Measurements from ENCODE around the gene TBK1.
"Not testable (repeated sequence)": the region's sequence is repeated elsewhere in the genome, so short reads cannot be mapped to it uniquely, and the experiment has no call there.

TBK1 gene

DNA sequence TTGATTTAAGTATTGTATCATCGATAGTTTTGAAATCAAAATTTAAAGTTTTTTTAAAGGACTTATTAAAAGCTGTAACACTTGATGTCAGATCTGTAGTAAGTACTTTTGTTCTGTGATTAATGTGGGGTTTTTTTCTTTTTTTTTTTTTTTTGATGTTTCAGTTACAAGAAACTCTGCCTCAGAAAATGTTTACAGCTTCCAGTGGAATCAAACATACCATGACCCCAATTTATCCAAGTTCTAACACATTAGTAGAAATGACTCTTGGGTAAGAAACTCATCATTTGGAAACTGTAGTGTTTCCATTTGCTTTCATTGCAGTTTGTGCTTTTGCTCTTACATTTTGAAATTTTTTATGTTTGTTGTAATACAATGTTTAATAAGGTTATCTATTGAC lies 45.6 kb downstream of the TBK1 start:
- no peak for DNase-seq (ENCODE audit: low spot score)

DNA sequence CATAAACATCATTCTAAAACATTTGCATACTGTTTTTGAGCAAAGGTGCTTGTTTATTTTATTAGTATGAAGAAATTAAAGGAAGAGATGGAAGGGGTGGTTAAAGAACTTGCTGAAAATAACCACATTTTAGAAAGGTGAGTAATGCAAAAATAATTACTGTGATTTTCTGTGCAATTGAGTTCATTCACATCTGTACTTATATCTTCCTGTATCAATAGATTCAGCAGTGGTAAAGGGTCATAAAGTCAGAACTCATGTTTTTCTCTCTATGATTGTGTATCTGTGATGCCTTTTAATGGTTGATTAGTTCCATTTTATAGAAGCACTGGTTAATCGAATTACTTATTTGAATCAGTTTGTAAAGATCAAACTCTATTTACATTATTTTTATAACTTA lies 46.0 kb downstream of the TBK1 start:
- no peak for DNase-seq (ENCODE audit: low spot score)

DNA sequence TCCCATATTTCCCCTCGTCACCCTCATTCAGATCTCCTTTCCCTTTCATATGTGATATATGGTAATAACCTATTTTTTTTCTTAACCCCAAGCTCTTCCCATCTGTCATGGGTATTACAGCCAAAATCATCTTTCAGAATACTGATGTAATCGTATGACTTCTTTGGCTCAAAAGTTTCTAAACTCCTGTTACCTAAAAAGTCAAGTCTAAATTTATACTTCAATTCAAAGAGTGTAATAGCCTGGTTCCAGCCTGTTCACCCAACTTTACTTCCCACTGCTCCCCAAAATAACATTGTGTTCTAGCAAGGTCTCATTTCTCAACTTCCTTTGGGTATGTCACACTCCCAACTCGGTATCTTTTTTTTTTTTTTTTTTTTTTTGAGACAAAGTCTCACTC lies 48.5 kb downstream of the TBK1 start:
- no peak for DNase-seq (ENCODE audit: low spot score)

DNA sequence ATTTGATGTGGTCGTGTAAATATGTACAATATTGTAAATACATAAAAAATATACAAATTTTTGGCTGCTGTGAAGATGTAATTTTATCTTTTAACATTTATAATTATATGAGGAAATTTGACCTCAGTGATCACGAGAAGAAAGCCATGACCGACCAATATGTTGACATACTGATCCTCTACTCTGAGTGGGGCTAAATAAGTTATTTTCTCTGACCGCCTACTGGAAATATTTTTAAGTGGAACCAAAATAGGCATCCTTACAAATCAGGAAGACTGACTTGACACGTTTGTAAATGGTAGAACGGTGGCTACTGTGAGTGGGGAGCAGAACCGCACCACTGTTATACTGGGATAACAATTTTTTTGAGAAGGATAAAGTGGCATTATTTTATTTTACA lies 49.6 kb downstream of the TBK1 start:
- no peak for DNase-seq (ENCODE audit: low spot score)

DNA sequence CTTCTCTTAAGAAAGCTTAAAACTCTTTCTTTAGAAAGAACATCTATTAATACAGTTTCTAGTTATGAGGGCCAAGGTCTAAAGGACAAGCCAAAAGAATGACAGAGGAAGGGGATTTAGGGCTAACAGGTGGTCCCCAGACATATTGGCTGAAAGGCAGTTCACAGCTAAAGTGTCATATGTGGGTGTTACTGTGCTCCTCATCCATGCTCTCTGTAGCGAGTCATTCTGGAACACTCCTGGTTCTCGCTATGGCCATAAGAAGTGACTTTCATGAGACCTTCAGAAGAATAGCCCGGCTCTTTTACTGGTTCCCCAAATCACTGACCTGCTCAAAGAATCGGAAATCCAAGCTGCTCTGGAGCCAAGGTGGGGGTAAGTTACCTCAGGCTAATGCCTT lies 55.0 kb downstream of the TBK1 start:
- DNase-seq (ENCODE audit: low spot score), result no peak

DNA sequence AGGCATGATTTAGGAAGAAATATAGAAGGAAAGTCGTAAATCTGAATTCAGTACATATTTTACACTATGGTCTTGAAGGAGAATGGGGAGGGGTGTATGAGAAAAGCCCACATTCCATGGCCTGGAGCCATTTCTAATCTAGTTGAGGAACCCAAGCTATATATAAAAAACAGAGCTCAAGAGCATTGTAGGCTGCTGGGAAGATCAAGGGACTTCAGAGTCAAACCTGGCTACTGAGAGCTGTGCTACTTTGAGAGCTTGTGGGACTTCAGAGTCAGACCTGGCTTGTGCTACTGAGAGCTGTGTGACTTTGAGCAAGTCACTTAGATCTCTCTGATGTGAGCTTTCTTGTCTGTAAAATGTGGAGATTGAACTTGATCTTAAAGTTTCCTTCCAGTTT lies 58.7 kb downstream of the TBK1 start:
- no peak for DNase-seq (ENCODE audit: low spot score)

DNA sequence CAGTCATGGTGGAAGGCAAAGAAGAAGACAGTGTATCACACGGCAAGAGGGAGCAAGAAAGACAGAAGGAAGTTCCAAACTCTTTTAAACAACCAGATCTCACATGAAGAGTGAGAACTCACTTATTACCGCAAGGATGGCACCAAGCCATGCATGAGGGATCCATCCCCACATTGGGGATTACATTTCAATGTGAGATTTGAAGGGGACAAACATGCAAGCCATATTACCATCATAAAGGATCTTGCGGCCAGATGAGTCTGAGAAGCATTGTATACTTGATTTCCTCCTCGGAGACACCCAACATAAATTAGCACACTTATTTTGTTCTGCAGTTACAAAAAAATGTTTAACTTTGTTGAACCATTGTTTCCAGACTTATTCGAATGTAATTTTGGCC lies 66.5 kb downstream of the TBK1 start:
- no peak for DNase-seq (ENCODE audit: low spot score)

DNA sequence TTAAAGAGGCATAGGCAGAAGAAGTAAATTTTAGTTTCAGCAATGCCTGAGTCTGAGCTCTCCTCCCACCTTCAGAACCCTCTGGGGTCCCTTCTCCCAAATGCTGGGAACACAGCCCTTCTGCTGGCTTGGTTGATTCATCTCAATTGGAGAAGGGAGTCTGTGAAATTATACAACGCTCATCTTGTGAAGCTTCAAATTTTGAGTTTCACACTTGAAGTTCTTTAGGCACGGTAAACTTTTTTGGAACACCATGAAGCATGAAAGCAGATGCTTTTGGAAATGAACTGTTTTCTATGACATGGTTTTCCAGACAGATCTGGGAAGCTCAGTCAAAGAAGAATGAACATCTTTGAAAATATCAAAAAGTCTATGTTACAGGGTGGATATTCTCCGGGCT lies 69.9 kb downstream of the TBK1 start:
- DNase-seq (ENCODE audit: low spot score), result no peak

DNA sequence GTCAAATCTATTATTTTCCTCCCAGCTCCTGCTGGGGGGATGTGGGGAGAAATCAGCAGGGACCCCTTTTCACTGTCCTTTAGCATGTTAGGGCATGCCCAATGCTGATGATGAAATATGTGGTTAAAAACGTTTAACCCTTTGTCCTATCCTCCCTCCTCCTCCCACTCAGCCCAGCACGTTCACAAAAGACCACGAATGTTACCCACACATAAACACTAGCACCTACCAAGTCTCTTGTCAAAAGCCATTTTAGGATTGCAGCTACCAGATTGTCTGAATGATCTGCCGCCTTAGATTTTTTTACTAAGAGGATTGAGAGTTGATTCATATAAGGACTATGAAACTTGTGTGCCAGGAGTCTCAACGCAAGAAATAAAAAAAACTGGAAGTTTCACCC lies 70.4 kb downstream of the TBK1 start:
- DNase-seq (ENCODE audit: low spot score), result no peak

DNA sequence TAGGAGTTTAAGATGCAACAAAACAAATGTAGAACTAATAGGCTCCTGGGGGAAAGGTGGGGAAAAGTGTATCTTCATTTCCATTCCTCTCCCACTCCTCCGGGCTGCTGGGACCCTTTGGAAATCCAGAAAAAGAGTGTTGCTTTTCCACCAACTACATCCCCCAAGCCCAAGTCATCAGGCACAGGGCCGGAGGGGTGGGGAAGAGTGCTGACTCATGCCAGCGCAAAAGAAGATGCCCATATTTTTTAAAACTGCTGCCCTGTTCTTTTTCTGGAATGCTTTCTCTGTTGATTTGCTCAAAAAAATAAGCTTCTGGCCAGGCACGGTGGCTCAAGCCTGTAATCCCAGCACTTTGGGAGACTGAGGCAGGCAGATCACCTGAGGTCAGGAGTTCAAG lies 70.9 kb downstream of the TBK1 start:
- no peak for DNase-seq (ENCODE audit: low spot score)

DNA sequence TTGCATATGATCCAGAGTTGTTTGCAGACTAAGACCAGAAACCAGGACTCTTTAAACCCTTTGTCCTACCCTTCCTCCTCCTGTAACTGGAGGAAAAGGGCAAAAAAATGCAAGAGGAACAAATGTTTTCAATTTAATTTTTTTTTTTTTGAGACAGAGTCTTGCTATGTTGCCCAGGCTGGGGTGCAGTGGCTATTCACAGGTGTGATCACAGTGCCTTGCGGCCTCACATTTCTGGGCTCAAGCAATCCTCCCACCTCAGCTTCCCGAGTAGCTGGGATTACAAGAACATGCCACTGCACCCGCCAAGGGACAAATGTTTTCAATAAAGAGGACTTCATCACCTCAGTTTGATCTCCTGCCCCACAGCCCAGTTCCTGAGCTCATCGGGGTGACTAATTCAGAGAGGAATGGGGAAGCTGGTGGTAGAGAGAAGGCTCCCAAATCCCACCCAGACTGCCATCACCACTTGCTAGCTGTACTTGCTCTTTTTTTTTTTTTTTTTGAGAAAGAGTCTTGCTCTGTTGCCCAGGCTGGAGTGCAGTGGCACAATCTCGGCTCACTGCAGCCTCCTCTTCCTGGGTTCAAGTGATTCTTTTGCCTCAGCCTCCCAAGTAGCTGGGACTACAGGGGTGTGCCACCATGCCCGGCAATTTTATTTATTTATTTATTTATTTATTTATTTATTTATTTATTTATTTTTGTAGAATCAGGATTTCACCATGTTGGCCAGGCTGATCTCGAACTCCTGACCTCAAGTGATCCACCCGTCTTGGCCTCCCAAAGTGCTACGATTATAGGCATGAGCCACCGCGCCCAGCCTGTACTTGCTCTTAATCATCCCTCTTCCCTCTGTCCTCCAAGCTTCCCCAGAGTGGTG lies 71.9 kb downstream of the TBK1 start:
- DNase-seq (ENCODE audit: low spot score), result not testable (repeated sequence)

DNA sequence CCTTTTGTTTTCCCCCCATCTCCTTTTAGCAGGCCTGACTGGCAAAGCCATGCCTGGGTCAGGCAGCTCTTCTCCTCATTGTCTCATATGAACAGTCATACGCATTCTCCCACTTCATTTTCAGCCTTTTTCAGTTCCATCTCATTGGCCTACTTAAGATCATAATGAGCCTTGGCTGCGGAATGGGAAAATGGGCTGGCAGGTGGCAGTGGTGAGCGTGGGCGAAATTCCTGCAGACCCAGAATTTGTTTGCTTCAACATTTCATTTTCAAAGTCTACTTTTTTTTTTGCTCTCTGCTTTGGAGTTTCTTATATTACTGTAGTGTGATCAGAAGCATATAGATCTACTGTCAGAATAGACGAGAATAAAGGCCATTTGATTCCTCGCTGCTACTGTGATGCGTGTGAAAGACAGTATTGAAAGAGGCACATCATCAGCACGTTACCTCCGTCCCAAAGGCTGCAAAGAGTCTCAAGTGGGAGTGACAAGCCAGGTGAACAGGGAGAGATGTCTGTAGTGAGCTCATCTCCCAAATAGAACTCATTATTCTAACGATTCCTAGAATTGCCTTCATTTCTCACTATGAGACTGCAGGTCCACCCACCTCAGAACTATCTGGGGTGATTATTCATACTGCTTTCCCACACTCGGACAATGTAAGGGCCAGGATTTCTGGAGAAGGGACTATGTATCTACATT lies 73.7 kb downstream of the TBK1 start:
- DNase-seq (ENCODE audit: low spot score), result no peak

DNA sequence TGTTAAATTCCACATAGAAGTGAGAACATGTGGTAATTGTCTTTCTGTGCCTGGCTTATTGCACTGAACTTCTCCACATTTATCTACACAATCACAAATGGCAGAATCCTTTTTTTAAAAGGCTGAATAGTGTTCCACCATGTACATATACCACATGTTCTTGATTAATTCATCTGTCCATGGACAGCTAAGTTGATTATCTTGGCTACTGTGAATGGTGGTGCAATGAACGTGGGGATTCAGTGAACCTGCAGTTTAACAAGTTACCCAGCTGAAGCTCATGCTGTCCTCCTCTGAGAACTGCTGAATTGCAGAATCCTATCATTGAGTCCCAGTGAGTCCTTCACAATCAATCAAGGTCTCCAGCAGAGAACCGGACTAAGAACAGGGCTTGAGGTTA lies 74.9 kb downstream of the TBK1 start:
- DNase-seq (ENCODE audit: low spot score), result no peak

DNA sequence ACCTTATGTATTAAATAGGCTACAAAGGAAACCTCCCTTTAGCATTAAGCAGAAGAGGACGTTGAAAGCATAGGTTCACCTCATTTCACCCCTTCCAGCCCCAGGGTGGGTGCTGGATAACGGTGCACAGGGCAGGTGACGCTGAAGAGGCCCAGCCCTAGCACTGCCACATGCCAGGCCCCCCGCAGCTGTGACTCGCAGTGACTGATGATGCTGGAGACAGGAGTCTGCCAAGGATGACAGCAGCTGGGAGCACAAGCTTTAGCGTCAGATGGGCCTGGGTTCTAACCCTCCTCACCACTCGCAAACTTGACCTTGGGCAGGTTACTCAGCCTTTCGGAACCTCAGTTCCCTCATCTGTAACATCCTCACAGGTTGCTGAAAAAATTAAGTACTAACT lies 76.7 kb downstream of the TBK1 start:
- no peak for DNase-seq (ENCODE audit: low spot score)

DNA sequence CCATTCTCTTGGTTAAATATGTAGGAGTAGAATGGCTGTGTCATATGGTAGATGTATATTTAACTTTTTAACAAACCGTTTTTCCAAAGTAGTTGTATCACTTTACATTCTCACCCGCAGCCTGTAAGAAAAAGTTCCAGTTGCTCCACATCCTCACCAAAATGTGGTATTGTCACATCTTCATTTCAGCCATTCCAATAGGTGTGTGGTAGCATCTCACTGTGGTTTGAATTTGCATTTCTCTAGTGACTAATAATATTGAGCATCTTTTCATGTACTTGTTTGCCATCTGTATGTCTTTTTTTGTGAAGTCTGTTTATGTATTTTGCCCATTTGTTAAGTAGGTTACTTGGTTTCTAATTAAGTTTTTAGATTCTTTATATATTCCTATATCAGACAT lies 78.6 kb downstream of the TBK1 start:
- no peak for DNase-seq (ENCODE audit: low spot score)

DNA sequence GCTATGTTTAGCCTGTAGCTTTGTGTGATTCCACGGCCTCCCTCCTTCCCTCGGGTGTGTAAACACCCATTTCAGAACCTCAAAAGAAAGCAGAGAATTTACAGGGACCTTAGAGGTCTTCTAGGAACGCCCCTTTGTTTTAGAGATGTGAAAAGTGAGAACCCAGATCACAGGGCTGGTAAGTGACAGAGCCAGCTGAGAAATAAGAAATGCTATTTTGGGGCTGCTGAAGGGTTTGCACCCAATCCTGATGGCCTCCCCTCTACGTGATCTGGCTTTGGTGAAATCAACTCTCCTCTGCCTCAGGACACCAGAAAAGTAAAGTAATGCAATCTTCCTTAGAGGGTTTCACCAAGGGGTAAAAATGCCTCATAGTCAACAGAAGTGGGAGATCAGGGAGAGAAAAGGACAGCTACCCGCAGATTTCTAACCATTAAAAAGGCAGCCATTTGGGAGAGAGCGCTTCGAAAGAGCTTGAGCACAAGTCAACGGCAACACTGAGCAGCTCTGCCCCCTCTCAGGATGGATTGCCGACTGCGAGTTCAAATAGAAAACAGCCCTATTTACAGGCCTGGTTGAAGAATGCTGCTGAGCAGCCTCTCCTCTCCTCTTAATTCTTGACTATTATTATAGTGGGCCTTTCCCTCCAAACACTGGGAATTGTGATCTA lies 79.9 kb downstream of the TBK1 start:
- no peak for DNase-seq (ENCODE audit: low spot score)

DNA sequence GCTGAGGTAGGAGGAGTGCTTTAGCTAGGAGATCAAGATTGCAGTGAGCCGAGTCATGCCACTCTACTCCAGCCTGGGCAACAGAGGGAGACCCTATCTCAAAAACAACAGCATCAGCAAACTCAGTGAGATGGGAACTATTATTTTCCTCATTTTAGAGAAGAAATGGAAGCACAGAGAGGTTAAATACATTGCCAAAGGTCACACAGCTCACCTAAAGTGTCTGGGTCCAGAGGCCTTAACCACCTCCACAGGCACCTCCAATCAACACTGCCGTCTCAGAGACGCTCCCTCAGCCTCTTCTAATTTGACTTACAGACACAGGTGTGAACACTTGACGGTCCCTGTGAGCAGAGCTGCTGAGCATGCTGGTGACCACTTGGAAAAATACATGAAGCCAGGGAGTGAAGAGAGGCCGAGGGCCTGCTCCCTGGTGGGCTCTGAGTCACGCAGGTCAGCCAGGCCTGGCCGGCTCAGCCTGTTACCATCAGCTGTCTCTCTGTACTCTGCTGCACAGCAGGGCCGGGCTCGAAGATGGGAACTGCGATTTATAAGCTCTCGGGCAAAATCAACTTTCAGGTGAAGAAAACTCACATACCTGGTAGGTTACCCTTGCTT lies 80.9 kb downstream of the TBK1 start:
- no peak for DNase-seq (ENCODE audit: low spot score)

DNA sequence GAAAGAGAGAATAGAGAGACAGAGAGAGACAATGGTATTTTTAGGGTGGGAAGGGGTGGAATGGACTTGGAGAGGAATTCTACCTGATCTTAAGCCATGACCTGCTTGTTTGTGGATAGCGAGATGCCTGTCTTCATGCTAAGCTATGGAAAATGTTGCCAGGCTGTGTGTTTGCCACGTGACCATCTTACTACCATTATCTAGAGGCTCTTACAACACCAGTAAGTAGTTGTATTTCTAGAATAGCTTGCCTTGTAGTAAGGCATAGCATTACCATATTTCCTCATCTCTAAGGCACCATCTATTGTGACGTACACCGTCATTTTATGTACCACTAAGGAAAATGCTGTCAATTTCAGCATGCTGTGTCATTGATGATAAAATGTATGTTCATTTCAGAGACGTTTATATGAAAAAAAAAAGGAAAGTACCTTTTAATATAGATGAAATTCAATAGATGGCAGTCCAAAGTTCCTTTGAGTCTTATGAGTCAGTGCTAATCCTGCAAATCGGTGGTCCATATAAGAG lies 82.8 kb downstream of the TBK1 start:
- no peak for DNase-seq (ENCODE audit: low spot score)

DNA sequence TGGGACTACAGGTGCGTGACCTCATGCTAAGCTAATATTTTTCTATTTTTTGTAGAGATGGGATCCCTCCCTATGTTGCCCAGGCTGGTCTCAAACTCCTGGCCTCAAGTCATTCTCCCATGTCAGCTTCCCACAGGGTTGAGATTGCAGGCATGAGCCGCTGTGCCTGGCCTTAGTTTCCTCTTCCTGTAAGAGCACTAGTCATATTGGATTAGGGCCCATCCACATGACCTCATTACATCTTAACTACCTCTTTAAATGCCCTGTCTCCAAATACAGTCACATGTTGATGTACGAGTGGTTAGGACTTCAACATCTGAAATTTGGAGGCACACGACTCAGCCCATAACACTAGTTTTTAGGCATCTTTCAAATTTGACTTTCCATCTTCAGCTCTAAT lies 86.2 kb downstream of the TBK1 start:
- DNase-seq (ENCODE audit: low spot score), result peak; percentile 20

DNA sequence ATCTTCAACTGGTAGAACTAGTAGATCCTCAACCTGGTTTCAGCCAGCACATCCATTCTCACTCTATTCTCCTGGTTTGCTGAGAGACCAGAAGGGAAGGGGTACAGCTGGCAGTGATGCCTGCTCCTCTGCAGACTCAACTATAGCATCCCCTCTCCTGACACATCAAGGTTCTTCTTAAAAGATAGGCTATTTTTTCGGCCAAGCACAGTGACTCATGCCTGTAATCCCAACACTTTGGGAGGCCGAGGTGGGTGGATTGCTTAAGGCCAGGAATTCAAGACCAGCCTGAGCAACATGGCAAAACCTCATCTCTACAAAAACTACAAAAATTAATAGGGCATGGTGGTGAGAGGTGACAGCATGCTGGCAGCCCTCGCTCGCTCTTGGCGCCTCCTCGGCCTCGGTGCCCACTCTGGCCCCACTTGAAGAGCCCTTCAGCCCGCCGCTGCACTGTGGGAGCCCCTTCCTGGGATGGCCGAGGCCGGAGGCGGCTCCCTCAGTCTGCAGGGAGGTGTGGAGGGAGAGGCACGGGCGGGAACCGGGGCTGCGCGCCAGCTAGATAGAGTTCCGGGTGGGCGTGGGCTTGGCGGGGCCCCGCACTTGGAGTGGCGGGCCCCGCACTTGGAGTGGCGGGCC lies 90.6 kb downstream of the TBK1 start:
- not testable (repeated sequence) for DNase-seq (ENCODE audit: low spot score)

DNA sequence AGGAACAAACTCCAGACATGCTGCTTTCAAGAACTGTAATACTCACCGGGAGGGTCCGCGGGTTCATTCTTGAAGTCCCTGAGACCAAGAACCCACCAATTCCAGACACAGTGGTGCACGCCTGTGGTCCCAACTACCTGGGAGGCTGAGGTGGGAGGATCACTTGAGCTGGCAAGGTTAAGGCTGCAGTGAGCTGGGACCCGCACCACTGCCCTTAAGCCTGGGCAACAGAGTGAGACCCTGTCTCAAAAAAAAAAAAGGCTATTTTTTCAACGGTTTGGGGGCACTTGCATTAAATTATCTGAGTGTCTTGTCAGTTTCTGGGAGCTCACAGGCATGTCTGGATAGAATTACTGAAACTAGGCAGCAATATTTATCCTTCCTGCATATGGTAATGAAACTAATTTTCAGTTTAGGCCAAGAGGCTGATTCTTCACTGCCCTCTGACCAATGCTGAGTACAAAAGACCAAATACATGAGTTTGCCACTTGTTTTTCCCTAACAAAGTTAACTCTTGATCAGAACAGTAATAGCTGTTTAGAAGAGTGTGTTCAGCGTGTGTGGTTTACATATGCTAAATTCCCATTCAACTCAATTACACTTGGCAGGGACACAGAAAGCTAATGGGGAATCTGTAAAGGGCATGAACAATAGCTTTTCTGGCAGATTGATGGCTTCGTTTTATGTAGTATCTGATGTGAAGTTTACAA lies 92.6 kb downstream of the TBK1 start:
- no peak for DNase-seq (ENCODE audit: low spot score)

DNA sequence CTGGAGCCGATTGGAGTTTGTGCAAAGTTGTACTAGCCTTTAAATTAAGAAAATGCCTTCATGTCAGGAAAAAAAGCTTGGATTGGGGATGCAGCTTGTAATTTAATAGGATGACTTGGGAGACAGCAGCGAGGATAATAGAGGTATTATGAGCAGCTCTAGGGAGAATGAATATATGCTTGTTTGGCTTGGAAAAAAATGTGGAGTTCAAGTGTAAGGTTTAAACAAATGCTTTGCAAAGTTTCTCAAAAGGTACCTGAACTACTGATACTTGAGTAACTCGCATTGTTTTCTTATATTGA lies 93.1 kb downstream of the TBK1 start:
- no peak for DNase-seq (ENCODE audit: low spot score)

Data from RKO (cell line).